GM21390 (cell line): ENCODE results near the gene DIS3L2.
"Not testable (repeated sequence)": the region's sequence is repeated elsewhere in the genome, so short reads cannot be mapped to it uniquely, and the experiment has no call there.

Experiments
- ATAC-seq: cut with Tn5 transposase; IDR thresholded peaks from one replicate; pipeline ENCODE4 v1.9.1; 2021; ENCODE audit not compliant: unreplicated experiment

The DIS3L2 gene

GRCh38 chr2:232006253-232006652, 44.7 kb downstream of the DIS3L2 start:
- ATAC-seq = no peak

GRCh38 chr2:232008907-232009638, 47.6 kb downstream of the DIS3L2 start:
- ATAC-seq = no peak

DNA sequence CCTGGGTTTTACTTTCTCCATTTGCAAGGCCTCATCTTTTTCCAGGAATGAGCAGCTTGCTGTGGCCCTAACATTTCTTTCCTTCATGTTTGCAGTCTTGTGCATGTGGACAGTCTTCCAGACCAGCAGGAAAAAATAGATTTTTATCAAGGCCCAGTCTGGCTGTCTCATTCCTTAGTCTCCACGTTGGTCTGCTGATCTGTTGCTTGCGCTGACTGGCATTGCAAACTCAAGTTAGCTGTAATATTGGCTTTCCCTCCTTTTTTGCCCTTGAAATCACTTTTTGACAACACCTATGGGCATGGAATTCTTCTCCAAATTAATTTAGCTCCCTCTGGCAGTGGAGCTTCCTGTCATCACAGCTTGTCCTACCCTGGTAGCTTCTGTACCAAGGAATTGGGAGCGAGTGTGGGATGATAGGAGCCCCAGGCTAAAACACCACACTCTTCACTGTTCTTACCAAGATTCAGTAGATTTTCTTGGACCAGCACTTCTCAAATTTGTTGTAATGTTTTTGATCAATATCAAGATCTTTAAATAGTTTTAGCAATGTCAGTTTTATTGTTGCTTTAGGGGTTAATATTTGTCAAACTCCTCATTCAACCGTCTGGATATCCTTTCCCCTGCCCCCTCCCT, 48.2 kb downstream of the DIS3L2 start:
- no peak for ATAC-seq

DNA sequence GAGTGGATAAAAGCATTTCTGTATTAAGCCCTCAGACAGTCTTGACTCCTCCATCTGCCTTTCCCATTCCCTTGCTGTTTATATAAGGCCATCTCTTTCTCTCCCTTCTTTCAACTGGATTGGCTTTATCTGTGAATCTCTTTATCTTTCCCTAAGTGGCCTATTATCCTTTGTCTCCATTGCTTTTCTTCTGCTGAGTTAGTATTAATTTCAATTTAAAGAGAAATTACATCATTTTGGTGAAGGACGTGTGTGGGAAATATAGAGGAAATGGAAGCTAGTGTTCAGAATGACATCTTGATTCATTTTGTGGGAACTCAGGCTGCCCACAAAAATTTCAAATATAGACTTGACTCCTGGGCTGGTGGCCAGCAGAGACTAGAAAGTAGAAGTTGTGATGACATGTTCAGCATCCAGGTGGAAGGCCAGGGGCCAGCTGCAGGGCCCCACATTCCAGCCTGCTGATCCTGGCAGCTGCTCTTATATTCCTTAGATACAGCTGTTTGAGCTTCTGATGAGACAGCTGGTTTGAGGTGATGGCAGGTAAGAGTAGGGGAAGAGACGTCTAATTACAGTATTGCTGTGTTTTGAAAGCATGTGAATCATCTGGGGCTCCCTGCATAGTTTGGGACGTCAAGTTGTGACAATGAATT, 52.3 kb downstream of the DIS3L2 start:
- ATAC-seq = no peak

GRCh38 chr2:232014681-232015080, 53.2 kb downstream of the DIS3L2 start:
- no peak for ATAC-seq

DNA sequence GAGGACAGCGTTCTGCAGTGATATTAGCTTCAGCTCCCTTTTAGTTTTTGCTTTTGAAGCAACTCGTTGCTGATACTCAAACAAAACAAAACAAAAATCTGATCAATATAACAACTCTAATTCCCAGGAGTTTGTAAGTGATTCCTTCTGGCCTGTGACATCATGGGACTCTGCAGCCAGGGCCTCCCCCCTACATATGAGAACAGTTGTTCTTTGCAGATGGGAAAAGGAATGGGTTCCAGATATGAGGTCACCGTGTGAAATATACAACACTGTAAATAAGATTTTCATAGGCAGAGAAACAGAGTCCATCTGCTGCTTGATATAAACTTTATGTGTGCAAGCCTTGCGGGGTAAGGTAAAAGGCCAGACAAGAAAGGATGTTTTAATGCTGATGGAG, 56.7 kb downstream of the DIS3L2 start:
- no peak for ATAC-seq

GRCh38 chr2:232022718-232023117, 61.2 kb downstream of the DIS3L2 start:
- no peak for ATAC-seq

GRCh38 chr2:232023426-232023825, 61.9 kb downstream of the DIS3L2 start:
- ATAC-seq = no peak

DNA sequence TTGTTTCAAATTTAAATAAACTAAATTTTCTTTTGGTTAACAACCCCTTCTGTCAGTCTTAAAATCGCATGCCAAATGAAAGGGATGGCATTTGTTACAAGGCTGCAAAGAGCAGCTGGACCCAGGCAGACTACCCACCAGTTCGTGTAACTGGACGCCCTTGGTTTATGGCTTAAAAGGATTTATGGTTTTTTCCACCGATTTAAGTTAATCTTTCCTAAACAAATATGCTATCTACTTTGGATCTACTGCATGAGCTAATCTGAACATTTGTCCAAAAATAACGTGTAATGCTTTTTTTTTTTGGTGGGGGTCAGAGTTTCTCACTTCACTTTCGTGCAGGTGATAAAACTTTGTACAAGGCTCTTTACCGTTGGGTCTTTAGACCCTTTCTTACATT, 62.9 kb downstream of the DIS3L2 start:
- ATAC-seq = no peak

DNA sequence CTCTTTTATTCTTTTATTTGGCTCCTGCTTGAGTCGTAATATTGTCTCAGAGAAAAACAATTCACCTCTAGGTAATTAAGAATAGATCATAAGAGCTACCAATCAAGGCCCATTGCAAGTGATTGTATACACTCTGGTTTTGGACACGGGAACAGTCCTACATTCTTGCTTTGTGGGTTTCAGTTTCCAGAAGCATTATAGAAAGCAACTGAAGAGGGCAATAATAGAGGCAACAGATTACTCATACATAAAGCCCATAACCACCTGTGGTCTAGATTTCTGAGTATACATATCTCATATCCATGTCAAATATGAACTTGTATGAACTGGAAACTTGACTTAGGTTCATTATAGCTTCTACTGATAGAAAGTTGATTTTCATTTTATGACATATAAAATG, 65.4 kb downstream of the DIS3L2 start:
- peak; percentile 99 for ATAC-seq

DNA sequence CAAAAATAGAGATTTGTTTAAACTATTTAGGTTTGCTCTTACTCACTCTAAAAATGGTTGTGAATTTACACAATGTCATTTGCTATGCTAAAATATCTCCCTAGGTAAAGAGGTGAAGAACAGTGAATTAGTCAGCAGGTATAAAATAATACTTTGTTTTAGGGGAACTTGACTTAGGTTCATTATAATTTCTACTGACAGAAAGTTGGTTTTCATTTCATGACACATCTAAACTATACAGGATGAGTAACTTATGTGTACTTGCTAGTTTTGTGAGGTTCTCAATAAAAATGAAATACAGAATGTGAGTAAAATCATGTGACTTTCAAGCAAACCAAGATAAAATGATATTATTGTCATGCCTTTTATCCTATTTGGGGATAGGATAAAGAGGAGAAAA, 66.0 kb downstream of the DIS3L2 start:
- ATAC-seq = no peak

GRCh38 chr2:232028071-232028470, 66.6 kb downstream of the DIS3L2 start:
- no peak for ATAC-seq

GRCh38 chr2:232028631-232029030, 67.1 kb downstream of the DIS3L2 start:
- no peak for ATAC-seq

GRCh38 chr2:232029346-232029745, 67.8 kb downstream of the DIS3L2 start:
- no peak for ATAC-seq

DNA sequence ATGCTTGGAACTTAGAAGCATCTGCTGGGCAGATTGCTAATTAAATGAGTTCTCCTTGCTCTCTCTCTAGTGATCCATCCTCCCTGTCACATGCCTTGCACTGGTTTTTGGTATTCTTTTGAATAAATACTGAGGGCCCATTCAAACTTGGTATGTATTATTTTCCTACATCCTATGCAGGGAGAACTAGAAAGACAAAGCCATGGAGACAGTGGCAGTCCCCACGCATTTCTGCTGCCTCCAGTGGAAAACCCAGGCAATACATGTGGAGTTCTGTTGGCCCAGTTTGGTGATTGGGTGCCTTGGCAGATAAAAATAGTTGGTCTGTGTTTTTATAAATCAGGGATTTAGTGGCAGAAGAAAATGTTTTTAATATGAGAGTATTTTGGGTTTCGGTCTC, 68.7 kb downstream of the DIS3L2 start:
- no peak for ATAC-seq

DNA sequence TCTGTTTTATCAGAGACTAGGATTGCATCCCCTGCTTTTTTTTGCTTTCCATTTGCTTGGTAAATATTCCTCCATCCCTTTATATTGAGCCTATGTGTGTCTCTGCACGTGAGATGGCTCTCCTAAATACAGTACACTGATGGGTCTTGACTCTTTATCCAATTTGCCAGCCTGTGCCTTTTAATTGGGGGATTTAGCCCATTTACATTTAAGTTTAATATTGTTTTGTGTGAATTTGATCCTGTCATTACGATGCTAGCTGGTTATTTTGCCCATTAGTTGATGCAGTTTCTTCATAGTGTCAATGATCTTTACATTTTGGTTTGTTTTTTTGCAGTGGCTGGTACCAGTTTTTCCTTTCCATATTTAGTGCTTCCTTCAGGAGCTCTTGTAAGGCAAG, 73.8 kb downstream of the DIS3L2 start:
- ATAC-seq = not testable (repeated sequence)

DNA sequence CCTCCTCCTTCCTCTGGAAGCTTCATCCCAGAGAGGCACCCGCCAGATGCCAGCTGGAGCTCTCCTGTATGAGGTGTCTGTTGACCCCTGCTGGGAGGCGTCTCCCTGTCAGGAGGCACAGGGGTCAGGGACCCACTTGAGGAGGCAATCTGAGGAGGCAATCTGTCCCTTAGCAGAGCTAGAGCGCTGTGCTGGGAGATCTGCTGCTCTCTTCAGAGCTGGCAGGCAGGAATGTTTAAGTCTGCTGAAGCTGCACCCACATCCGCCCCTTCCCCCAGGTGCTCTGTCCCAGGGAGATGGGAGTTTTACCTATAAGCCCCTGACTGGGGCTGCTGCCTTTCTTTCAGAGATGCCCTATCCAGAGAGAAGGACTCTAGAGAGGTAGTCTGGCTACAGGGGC, 75.4 kb downstream of the DIS3L2 start:
- ATAC-seq = not testable (repeated sequence)

- no peak for ATAC-seq
Measured at GRCh38 chr2:232038251-232038880, 76.9 kb downstream of the DIS3L2 start.

DNA sequence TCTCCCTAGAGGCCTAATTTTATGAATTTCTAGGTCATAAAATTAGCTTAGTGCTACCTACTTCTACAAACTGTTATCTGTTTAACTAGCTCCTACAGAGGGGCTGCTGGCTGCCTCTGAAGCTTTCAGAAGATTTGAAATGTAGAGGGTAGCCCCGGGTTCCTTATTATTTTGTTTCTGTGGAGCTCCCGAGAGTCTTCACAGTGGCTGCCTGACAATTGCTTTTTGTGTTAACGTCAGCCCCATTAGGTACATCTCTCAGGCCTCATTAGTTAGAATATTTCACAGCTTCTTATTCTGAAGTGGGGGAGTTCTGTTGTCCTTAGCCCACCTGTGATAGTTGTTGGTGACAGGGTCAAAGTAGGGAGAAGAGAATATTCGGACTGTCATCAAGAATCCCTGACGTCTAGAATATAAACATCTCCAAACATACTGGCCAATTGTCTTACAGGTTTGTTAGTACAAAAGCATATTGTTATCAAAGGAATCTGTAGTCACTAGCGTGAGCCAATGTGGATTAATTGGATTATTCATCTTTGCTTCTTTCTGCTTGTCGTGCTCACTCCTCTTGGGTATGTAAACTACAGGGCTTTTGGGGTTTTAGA, 77.5 kb downstream of the DIS3L2 start:
- ATAC-seq = no peak

DNA sequence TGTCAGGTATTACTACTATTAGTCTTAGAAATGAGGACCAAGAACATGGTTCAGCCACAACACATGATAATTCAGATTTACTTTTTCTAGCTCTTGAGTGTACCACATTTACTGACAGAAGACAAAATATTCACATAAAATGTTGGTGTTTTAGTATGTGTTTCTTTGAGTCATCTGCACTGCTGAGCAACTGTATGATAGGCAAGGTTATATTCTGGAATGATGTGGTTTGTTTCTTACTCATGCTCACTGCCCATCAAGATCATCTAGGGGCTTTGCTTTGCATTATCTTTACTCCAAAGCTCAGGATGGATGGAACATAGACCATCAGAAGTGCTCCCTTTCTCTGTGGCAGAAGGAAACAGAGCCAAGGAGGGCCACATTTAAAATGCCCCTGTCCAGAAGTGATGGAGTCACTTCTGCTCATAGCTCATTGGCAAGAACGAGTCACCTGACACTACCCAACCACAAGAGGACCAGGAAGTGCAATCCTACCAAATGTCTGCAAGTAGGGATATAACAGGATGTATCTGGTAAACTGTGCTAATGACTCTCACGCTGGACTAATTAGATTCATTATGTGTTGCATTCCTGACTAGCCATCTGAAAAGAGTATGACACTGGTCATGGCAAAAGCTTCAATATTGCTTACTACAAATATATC, 81.5 kb downstream of the DIS3L2 start:
- ATAC-seq = no peak

GRCh38 chr2:232043966-232044365, 82.5 kb downstream of the DIS3L2 start:
- no peak for ATAC-seq
